ENCODE results near the gene EFNA5.

DNA sequence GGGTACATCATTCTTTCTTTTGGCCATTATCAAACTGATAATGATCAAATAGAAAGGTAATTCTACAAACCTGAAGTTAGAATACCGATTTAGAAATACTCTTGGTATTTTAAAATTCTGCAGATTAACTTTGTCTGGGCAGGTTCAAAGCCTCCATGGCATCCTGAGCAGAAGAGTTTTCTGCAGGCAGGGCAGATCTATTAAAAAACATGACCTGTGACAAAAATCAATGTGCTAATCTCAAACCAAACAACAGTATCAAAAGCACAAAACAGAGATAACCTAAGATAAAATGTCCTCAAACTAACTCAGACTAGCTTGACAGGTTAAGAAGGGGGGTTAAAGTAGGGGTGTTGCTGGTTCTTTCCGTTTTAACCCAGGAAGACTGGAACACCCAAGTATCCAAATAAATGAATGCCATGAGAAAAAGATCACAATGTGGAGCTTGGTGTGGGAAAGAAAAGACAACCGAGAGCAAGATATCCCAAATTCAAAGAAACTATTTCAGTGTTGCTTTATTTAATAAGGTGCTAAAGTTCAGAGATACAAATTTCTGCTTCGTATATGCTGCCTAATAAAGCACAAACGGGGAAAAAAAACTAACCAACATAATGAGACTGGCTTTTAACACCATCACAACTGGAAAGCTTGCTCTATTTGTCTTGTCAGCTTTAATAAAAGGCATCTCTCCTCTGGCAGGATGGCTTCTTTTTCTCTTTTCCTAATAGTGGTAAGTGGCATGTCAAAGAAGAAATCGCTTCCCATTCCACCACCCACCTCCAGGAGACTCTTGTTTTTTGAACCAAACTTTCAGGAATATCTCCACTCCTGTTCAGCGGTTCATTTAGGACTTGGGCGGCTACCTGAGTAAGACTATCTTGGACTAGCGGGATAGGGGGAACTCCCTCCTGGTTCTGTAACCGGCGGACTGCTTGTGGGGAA is 2.3 kb downstream of the EFNA5 start:
- TF ChIP-seq CTCF (IDR thresholded peaks at IDR 0.05; ENCODE audit: low read length): no peak
- no peak for TF ChIP-seq EZH2 (IDR thresholded peaks at IDR 0.05; ENCODE audit: borderline replicate concordance, low read length)

Data from OCI-LY1 (cell line).